Activated naive CD4-positive, alpha-beta T cell treated with anti-CD3 and anti-CD28 coated beads for 36 hours (primary cell): ENCODE results near the gene ASF1B. TPM values are rescaled to one million over a fixed set of nuclear protein-coding genes. Genes with fewer than 3 reads are reported as not detected.
A peak's percentile ranks its signal among the peaks of the same experiment; 100 is the strongest.

Experiments
- CTCF ChIA-PET: fragments of 350-600 bp; sonication (Branson Sonifier 250); formaldehyde crosslinking; loops from one replicate; lab custom pipeline; 2021; ENCODE audit warnings: antibody characterized with exemption; lab: Charles Lee
- DNase-seq: peaks from one replicate; pipeline ENCODE4 v3.0.0-alpha.2; 2020
- H3K27ac Mint-ChIP-seq: one replicate; pipeline ENCODE4 v1.8.0; 2021; ENCODE audit warnings: mild to moderate bottlenecking, mixed read lengths
- H3K27me3 Mint-ChIP-seq: one replicate; pipeline ENCODE4 v1.8.0; 2021; ENCODE audit warnings: low read depth, mixed read lengths
- H3K36me3 Mint-ChIP-seq: one replicate; pipeline ENCODE4 v1.8.0; 2021; ENCODE audit warnings: low read depth, mixed read lengths
- H3K4me1 Mint-ChIP-seq: one replicate; pipeline ENCODE4 v1.8.0; 2021; ENCODE audit warnings: low read depth, mixed read lengths
- H3K4me3 Mint-ChIP-seq: one replicate; pipeline ENCODE4 v1.8.0; 2021; ENCODE audit warnings: mild to moderate bottlenecking, moderate library complexity, mixed read lengths
- H3K9me3 Mint-ChIP-seq: one replicate; pipeline ENCODE4 v1.8.0; 2021; ENCODE audit warnings: mixed read lengths
- intact Hi-C: fragments of 100-400 bp; cut with micrococcal nuclease; formaldehyde crosslinking; loops from one replicate; pipeline ENCODE4 v1.15.1; 2023
- total RNA-seq, 2 experiments: library from RNA; stranded (reverse); gene quantifications; one replicate each; pipeline ENCODE4 v1.2.3, GENCODE V29; 2021

Gene ASF1B
- total RNA-seq, 2 experiments from 2014 or later, result 54.7 to 56.6 TPM

DNA sequence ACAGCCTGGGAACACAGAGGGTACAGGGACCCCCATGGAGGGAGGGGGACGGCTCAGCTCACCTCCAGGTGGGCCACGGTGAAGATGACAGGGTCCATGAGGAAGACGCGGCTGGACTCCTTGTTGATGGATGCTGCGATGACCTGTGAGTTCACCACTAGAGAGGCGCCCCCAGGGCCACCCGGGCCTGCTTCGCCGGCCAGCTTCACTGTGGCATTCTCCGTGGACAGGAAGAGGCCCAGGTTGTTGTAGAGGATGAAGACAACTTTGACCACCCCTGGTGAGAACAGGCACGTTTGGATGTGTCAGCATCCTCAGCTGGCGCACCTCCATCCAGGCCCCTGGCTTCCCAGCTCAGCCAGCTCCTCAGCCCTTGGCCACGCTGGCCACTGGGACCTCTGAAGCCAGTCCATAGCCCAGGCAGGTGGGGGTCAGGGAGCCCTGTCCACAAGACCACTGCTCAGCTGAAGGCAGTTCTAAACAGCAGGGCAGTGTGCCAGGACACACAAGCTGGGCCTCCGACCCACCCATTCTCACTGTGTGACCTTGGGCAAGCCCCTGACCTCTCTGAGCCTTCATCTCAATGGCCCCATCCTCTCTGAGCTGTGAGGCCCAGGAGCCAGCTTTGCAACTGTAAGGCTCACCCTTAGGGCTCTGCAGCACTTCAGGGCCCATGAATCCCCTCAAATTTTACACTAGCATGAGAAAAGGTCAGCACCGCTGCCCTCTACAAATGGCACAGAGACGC lies 22.1 kb upstream of the ASF1B start:
- Mint-ChIP-seq H3K4me3 (no peak overlapping the region), H3K27me3 (no peaks in the 10 kb centered on the region), H3K9me3 (no peaks in the 10 kb centered on the region), H3K27ac (no peak overlapping the region), H3K4me1 (no peaks in the 10 kb centered on the region), H3K36me3 (peaks cover 4% of the 10 kb centered on the region)
- CTCF ChIA-PET, result interaction anchor here (0.6 to 1.2 kb wide), 3 partner anchors 22 to 255 kb away, joined by 3 to 5 read pairs (median 4); partner anchors contain the start of gene ASF1B
- intact Hi-C loops, result no loop called here
- no peak for DNase-seq

DNA sequence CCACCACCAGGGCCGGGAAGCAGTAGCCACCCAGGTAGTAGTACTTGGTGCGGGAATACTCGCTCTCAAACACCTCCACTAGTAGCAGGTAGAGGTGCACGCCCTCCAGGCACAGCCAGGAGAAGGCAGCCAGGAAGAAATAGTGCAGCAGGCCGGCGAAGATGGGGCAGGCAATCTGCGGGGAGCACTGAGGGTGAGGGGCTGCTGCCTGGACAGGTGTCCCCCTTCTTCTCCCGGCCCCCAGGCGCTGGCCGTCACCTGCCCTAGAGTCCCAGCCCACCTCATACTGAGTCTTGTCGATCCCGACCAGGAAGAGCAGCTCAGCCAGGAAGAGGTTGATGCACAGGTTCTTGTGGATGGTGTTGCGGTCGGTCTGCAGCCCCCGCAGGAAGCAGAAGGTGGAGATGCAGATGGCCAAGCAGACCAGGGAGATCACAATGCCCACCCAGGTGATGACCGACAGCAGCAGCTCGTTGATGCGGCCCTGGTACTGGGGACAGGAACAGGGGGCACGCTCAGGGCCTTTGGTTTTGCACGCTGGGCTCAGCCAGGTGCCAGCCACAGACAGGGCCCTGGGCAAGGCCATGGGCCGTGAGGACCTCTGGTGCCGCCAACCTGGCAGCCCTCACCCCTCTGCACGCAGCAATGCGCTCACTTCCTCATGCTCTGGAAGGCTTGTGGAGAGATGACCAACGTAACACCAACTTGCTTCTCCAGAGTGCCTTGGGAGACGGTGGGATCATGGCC lies 20.8 kb upstream of the ASF1B start:
- intact Hi-C loops, result no loop called here
- Mint-ChIP-seq H3K36me3 (peaks cover 8% of the 10 kb centered on the region), H3K9me3 (no peaks in the 10 kb centered on the region), H3K27ac (no peak overlapping the region), H3K27me3 (no peaks in the 10 kb centered on the region), H3K4me3 (no peak overlapping the region), H3K4me1 (peaks cover 3% of the 10 kb centered on the region)
- no peak for DNase-seq
- CTCF ChIA-PET, result interaction anchor here (0.6 to 1.2 kb wide), 2 partner anchors 20 to 177 kb away, joined by 4 to 5 read pairs; partner anchors contain the start of gene ASF1B

DNA sequence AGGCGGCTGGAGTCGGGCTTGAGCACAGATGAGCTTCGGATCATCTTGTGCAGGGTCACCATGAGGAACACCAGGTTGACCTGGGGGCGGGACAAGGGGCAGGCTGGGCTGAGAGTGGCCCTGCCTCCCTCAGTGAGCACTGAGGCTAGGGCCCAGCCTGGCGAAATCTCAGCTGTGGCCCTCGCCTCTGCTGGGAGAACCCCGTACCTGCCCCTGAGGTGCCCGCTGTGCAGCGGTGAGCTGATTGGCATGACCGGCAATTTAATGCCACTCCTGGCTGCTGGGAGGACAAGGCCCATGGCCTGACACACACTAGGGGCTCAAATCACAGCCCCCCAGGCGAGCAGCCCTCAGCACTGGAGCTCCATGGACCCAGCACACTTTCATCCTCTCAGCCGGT lies 19.7 kb upstream of the ASF1B start:
- no peak for DNase-seq
- Mint-ChIP-seq H3K4me1 (peaks cover 3% of the 10 kb centered on the region), H3K9me3 (no peaks in the 10 kb centered on the region), H3K27me3 (no peaks in the 10 kb centered on the region), H3K27ac (no peak overlapping the region), H3K36me3 (peaks cover 8% of the 10 kb centered on the region), H3K4me3 (no peak overlapping the region)
- CTCF ChIA-PET, result no interaction called here
- intact Hi-C loops, result no loop called here

DNA sequence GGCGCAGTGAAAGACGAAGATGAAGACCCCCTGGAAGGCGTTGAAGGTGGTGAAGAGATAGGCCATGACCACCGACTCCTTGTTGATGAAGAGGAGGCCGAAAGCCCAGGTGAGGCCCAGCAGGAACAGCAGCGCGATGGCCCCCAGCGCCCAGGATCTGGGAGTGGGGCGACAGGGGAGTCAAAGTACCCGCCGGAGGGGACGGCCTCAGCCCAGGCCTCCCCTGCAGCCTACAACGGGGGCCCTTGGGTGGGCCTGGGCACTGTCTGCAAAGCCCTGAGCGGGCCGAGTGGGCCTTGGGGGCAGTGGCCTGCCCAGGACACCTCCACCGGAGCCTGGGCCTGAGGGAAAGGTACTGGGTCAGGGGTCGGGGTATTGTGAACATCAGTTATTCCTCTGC lies 19.0 kb upstream of the ASF1B start:
- Mint-ChIP-seq H3K36me3 (peaks cover 8% of the 10 kb centered on the region), H3K9me3 (no peaks in the 10 kb centered on the region), H3K27ac (no peak overlapping the region), H3K4me3 (no peak overlapping the region), H3K4me1 (peaks cover 3% of the 10 kb centered on the region), H3K27me3 (no peaks in the 10 kb centered on the region)
- CTCF ChIA-PET, result no interaction called here
- DNase-seq, result no peak
- intact Hi-C loops, result no loop called here

DNA sequence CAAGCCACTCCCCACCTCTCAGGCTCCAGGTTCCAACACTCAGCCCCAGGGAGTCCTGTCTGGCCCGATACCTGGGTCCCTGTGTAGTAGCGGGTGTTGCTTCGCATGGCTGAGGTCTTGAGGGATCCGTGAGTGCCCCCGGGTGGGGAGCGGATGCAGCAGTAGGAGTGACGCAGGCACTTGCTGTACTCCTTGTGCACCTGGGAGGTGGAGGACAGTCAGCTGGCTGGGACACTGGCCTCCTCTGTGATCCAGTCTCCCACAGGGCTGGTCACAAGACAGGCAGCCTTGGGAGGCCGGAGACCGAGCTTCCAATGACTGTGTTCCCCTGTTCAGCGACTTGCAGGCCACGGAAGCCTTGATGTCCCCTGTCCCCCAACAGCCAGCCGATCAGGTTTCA lies 16.3 kb upstream of the ASF1B start:
- CTCF ChIA-PET, result no interaction called here
- peak overlapping the region; percentile 34 for H3K27ac Mint-ChIP-seq
- peaks cover 25% of the 10 kb centered on the region for H3K4me1 Mint-ChIP-seq
- no peaks in the 10 kb centered on the region for H3K9me3 Mint-ChIP-seq
- intact Hi-C loops, result no loop called here
- H3K27me3 Mint-ChIP-seq, result no peaks in the 10 kb centered on the region
- no peak overlapping the region for H3K4me3 Mint-ChIP-seq
- H3K36me3 Mint-ChIP-seq, result peaks cover 6% of the 10 kb centered on the region
- DNase-seq, result no peak

DNA sequence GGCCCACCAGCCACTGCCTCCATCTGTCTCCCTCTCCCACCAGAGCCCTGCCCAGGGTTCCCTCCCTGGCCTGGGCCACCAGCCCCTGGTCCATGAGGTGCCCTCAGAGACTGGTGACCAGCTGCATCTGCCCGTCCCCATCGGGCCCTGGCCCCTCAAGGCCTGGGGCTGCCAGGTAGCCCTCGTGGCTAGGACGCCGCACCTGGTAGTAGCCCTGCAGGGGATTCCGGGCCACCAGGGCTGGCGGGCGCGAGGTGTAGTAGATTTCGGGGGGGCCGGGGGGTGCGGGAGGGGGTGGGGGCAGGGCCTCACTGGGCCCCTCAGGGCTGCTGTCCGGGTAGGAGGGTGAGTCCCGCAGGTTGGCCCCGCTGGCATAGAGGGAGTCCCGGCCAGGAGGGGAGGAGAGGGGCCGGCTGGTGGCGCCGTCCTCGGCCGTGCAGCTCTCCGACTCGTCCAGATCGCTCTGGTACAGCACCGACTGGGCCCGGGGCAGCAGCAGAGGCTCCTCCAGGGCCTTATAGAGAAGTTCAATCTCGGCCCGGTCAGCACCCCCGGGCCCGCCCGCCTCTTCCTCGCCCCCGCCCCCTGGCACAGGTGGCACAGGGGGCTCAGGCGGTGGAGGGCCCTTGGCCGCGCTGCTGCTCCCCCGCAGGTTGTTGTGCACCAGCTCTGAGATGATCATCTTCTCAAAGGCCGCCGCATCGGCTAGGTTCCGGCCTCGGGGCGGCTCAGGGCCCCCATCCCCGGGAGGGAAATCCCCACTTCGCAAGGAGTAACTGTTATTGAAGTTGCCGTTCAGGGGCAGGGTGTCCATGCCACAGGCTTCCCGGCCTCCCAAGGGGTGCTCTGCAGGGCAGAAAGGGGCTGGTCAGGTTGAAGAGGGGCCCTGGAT lies 14.6 kb upstream of the ASF1B start:
- no peak for DNase-seq
- H3K9me3 Mint-ChIP-seq, result no peaks in the 10 kb centered on the region
- peaks cover 40% of the 10 kb centered on the region for H3K4me1 Mint-ChIP-seq
- intact Hi-C loops, result no loop called here
- H3K36me3 Mint-ChIP-seq, result peaks cover 4% of the 10 kb centered on the region
- no peak overlapping the region for H3K4me3 Mint-ChIP-seq
- CTCF ChIA-PET, result interaction anchor here (0.6 to 2.1 kb wide), 2 partner anchors 14 to 197 kb away, joined by 3 to 13 read pairs; partner anchors contain the start of gene ASF1B
- H3K27ac Mint-ChIP-seq, result peak overlapping the region; percentile 24
- no peaks in the 10 kb centered on the region for H3K27me3 Mint-ChIP-seq

DNA sequence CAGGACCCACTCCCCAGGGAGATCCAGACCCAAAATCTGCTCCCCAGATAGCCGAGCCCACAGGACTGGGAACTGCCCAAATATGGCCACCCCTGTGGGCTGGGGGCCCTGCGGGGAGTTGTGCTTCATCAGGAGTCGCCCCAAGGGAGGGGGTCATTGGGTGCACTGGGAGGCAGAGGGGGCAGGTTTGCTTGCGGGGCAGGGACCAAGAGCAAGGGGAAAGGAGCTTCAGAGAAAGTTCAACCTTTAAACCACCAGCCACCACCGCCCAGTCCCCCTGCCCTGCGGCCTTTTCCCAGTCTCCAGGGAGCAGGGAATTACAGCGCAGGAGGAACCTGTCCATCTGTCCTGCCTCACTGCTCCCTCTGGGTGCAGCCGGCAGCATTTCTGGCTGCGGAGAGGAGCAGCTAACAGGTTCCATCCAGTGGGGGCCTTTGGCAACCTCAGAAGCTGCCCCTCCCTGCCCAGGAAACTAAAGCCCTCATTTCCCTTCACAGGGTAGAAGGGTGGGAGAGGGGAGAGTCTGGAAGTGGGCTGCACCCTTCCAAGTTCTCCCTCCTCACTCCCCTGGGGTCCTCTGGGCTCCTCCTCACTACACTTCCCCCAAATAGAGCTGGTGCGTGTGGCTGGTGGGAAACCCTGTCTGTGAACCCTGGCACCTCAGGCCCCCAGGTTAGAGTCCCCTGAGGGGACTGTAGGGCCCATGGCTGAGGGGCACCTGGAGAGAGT lies 13.8 kb upstream of the ASF1B start:
- peaks cover 48% of the 10 kb centered on the region for H3K4me1 Mint-ChIP-seq
- H3K27me3 Mint-ChIP-seq, result no peaks in the 10 kb centered on the region
- H3K9me3 Mint-ChIP-seq, result no peaks in the 10 kb centered on the region
- H3K27ac Mint-ChIP-seq, result peak overlapping the region; percentile 93
- no peak for DNase-seq
- intact Hi-C loops, result no loop called here
- peaks cover 4% of the 10 kb centered on the region for H3K36me3 Mint-ChIP-seq
- H3K4me3 Mint-ChIP-seq, result peak overlapping the region; percentile 71
- CTCF ChIA-PET, result interaction anchor here (2.1 kb wide), 1 partner anchor 13 kb away, joined by 13 read pairs; the partner anchor contains the start of gene ASF1B

DNA sequence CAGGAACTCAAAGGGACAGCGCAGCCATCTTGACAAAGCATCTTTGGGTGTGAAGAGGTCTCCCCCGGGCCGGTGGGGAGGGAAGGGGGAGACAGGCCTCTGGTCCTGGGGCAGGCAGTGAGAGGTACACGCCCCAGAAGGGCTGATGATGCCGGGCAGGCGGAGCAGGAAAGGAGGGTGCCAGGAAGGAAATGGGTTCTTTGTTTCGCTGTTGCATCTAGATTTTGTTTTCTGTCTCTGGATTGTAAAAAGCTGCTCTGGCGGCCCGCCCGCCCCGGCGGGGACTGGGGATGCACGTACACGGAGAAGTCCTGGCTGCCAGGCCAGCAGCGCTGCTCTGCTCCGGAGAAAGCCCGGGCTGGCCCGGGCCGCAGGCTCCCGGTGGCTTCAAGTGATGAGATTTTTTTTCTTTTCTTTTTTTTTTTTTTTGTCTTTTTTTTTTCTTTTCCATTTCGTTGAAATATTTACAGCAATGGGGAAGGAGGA lies 13.2 kb upstream of the ASF1B start:
- H3K9me3 Mint-ChIP-seq, result no peaks in the 10 kb centered on the region
- peak overlapping the region; percentile 93 for H3K27ac Mint-ChIP-seq
- DNase-seq, result peak; percentile 67
- H3K4me1 Mint-ChIP-seq, result peaks cover 49% of the 10 kb centered on the region
- H3K36me3 Mint-ChIP-seq, result peaks cover 4% of the 10 kb centered on the region
- intact Hi-C loops, result loop anchor here (1.0 kb wide), 1 partner anchor 12 kb away; no protein-coding TSS in a partner anchor
- peak overlapping the region; percentile 71 for H3K4me3 Mint-ChIP-seq
- no peaks in the 10 kb centered on the region for H3K27me3 Mint-ChIP-seq
- CTCF ChIA-PET, result interaction anchor here (2.1 kb wide), 1 partner anchor 12 kb away, joined by 13 read pairs; the partner anchor contains the start of gene ASF1B

DNA sequence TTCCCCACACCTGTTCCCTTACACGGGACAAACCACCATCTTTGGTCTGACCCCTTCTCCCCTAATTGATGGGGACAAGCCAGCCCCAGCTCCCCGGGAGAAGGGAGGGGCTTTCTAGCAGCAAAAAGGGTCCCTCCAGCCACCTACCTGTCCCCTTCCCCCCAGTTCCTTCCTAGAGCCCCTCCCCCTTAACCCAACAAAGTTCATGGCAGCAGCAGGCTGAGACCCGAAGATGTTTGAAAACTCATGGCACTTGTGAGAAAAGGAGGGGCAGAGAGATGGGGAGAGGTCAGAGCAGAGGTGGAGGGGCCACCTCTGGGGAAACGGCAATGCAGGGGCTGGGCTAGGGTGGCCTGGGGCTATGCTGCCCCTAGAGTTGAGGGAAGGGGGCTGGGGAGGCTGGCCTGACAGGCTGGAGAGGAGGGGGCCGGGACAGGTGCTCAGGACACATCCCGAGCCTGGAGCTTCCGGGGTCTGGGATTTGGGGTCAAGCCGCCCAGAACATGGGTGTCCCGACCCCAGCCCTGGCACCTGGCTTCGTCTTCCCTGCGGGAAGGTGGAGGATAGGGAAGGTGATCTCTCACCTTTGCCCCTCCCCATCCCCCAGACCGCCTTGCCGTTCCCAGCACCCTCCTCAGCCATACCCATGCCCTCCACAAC lies 12.5 kb upstream of the ASF1B start:
- H3K4me1 Mint-ChIP-seq, result peaks cover 49% of the 10 kb centered on the region
- no peaks in the 10 kb centered on the region for H3K27me3 Mint-ChIP-seq
- DNase-seq, result no peak
- H3K36me3 Mint-ChIP-seq, result peaks cover 4% of the 10 kb centered on the region
- intact Hi-C loops, result loop anchor here (1.0 kb wide), 2 partner anchors 12 to 47 kb away; no protein-coding TSS in a partner anchor
- no peaks in the 10 kb centered on the region for H3K9me3 Mint-ChIP-seq
- peak overlapping the region; percentile 71 for H3K4me3 Mint-ChIP-seq
- CTCF ChIA-PET, result interaction anchor here (0.6 to 2.1 kb wide), 5 partner anchors 9 to 222 kb away, joined by 4 to 13 read pairs (median 7); partner anchors contain the start of gene ASF1B
- H3K27ac Mint-ChIP-seq, result peak overlapping the region; percentile 93

DNA sequence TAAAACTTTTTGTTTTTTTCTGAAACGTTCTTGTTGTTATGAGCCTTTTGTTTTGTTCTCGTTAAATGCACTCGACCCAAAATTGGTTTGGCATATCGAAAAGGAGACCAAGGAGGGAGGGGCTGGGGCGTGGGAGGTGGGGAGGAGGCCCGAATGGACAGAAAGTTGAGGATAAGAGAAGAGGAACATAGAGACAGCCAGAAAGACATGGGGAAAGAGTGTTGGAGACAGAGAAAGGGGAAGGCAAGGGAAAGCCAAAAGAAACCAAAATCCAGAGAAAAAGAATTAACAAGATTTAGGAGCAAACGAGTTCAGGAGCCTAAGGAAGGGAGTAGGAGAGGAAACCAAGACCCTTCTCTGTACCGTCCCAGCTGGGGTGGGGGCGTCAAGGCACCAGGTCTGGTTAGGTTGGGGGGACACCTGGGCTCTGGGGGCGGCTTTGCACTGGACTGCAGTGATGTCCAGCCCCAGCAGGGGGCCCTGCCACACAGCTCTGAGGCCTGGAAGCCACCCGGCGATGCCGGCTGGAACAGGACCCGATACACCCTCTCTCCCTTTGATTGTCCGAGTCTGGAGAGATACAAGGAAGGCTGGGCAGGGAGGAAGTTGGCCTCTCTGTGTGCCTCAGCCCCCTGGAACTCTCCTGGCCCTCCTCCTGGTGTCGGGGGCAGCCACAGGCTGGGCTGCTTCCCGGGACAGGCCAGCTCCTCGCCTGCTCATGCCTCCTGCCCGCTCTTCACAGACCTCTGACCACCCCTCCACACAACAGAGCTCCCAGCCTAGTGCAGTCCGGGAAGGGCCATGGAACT lies 11.6 kb upstream of the ASF1B start:
- Mint-ChIP-seq H3K4me1 (peaks cover 48% of the 10 kb centered on the region), H3K9me3 (no peaks in the 10 kb centered on the region), H3K4me3 (peak overlapping the region; percentile 12), H3K27me3 (no peaks in the 10 kb centered on the region), H3K27ac (peak overlapping the region; percentile 93), H3K36me3 (peaks cover 2% of the 10 kb centered on the region)
- CTCF ChIA-PET, result interaction anchor here (0.6 to 1.4 kb wide), 5 partner anchors 8 to 222 kb away, joined by 4 to 9 read pairs (median 4); no protein-coding TSS in a partner anchor
- intact Hi-C loops, result loop anchor here (1.0 kb wide), 1 partner anchor 48 kb away; no protein-coding TSS in a partner anchor
- DNase-seq, result peak; percentile 69
